HTR-8/SVneo (cell line): ENCODE measurements around the gene PARN.

Experiments used
- DNase-seq: peaks from one replicate; pipeline ENCODE4 v3.0.0; 2011; ENCODE audit warnings: low spot score, mixed read lengths; ENCODE audit not compliant: insufficient read length
- FAIRE-seq: peaks from 2 replicates; lab custom pipeline; 2011; peaks lifted over from hg19 to GRCh38; lab: Jason Lieb, UNC

The PARN gene

GRCh38 chr16:14502932-14503741, 126.9 kb downstream of the PARN start:
- FAIRE-seq: no peak
- DNase-seq: no peak

- DNase-seq: no peak
- FAIRE-seq: no peak
These were observed 127.7 kb downstream of the PARN start for GRCh38 chr16:14502256-14502875.

GRCh38 chr16:14501331-14502255, 128.5 kb downstream of the PARN start:
- DNase-seq (peak; percentile 81), FAIRE-seq (no peak)

GRCh38 chr16:14500791-14501190, 129.3 kb downstream of the PARN start:
- DNase-seq (no peak), FAIRE-seq (no peak)

GRCh38 chr16:14499110-14499509, 130.9 kb downstream of the PARN start:
- no peak for DNase-seq
- no peak for FAIRE-seq

- DNase-seq: no peak
- FAIRE-seq: no peak
These were observed 132.6 kb downstream of the PARN start for GRCh38 chr16:14497245-14498082.

GRCh38 chr16:14496786-14497185, 133.3 kb downstream of the PARN start:
- FAIRE-seq (no peak), DNase-seq (no peak)

- DNase-seq (no peak), FAIRE-seq (no peak)
These were observed 133.9 kb downstream of the PARN start for GRCh38 chr16:14496047-14496770.

- DNase-seq: no peak
- no peak for FAIRE-seq
These were observed 134.6 kb downstream of the PARN start for GRCh38 chr16:14495213-14496046.

- no peak for DNase-seq
- no peak for FAIRE-seq
These were observed 135.6 kb downstream of the PARN start for GRCh38 chr16:14494396-14494966.

GRCh38 chr16:14493791-14494190, 136.3 kb downstream of the PARN start:
- DNase-seq (no peak), FAIRE-seq (no peak)

GRCh38 chr16:14492614-14493013, 137.4 kb downstream of the PARN start:
- DNase-seq (no peak), FAIRE-seq (no peak)

GRCh38 chr16:14491861-14492529, 138.1 kb downstream of the PARN start:
- DNase-seq: no peak
- FAIRE-seq: no peak

GRCh38 chr16:14490235-14490634, 139.8 kb downstream of the PARN start:
- DNase-seq (no peak), FAIRE-seq (no peak)

GRCh38 chr16:14489460-14489859, 140.6 kb downstream of the PARN start:
- FAIRE-seq (no peak), DNase-seq (peak; percentile 35)

GRCh38 chr16:14487579-14487978, 142.5 kb downstream of the PARN start:
- DNase-seq: no peak
- no peak for FAIRE-seq

GRCh38 chr16:14486520-14487303, 143.3 kb downstream of the PARN start:
- peak; percentile 91 for DNase-seq
- FAIRE-seq: peak; percentile 100
